Myometrial cell (primary cell): Measurements from ENCODE around the gene IL6ST. TPM values are rescaled to one million over a fixed set of nuclear protein-coding genes. Genes with fewer than 3 reads are reported as not detected.

Source experiments
- total RNA-seq: library from RNA; depleted of rRNA; stranded (reverse); fragments of >200 nt; gene quantifications from 2 replicates; pipeline ENCODE4 v1.2.3, GENCODE V29; 2015

IL6ST gene
- total RNA-seq = 159 and 276 TPM in 2 replicates

DNA sequence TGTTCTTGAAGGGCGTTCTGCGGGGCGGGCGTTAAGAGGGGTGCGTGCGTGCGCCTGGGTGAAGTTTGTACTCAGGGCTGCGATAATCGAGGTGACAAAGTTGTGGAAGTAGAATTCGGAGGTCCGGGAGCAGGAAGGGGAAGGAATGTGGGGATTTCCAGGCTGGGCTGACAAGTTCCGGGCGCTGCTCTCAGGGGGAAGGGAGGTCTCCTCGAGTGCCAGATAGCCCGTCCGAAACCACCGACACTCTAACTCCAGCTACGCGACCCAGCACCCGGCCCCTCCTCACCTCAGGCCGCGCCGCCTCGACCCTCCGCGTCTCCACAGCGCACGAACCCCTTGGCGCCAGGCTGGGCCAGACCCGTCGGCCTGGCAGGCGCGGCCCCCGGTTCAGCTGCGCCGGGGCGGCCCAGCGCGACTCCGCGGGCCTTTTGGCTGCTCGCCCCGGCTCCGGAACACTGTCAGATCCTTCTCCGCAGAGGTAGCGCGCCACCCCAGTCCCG is at the start of gene IL6ST:
Gene IL6ST, minus strand, starts transcription at position 469 of the 503 bp plus-strand sequence. CDS start 18,685 bp downstream, outside the sequence.

Other genes starting within 250 kb of the IL6ST start
- gene IL31RA, start 143.6 kb downstream of the IL6ST start, total RNA-seq = 1.1 and 2.3 TPM in 2 replicates
- not detected in 2 replicates for gene ANKRD55, start 238.4 kb upstream of the IL6ST start, total RNA-seq